Thyroid gland (tissue), 4 donors: ENCODE data around the gene SMIM24. TPM values are rescaled to one million over a fixed set of nuclear protein-coding genes. Genes with fewer than 3 reads are reported as not detected.

ENCODE experiments used
- DNase-seq, 2 donors: peaks; one replicate each; pipeline ENCODE4 v3.0.0-alpha.2; 2019
- H3K27ac ChIP-seq, 3 donors: fragments of 200-600 bp; sonication (generic); 1 replicate in 2 of 3; 2 replicates in 1 of 3; pipeline ENCODE4 v1.5.1; 2016 to 2019; ENCODE audit warnings: mild to moderate bottlenecking in 1 of 3, moderate library complexity in 1 of 3
- H3K27me3 ChIP-seq: fragments of 200-600 bp; sonication (generic); one replicate; pipeline ENCODE4 v1.5.1; 2019
- H3K36me3 ChIP-seq, 2 donors: fragments of 200-600 bp; sonication (generic); one replicate each; pipeline ENCODE4 v1.5.1; 2016 to 2019
- H3K4me1 ChIP-seq, 2 donors: fragments of 200-600 bp; sonication (generic); one replicate each; pipeline ENCODE4 v1.5.1; 2017 to 2019
- H3K4me3 ChIP-seq, 3 donors: fragments of 200-600 bp; sonication (generic); replicated peaks in 1 of 3; 1 replicate in 2 of 3; 2 replicates in 1 of 3; pipeline ENCODE4 v1.5.1; 2016; ENCODE audit warnings: mild to moderate bottlenecking in 1 of 3
- H3K9me3 ChIP-seq: fragments of 200-600 bp; sonication (generic); one replicate; pipeline ENCODE4 v1.5.1; 2017
- POLR2A ChIP-seq, 2 donors: fragments of 450-650 bp; IDR thresholded peaks; one replicate each; pipeline ENCODE4 v1.6.1; 2017; ENCODE audit warnings: antibody characterized with exemption in 2 of 2, mild to moderate bottlenecking in 2 of 2, moderate library complexity in 1 of 2
- WGBS, 2 donors: methylation state at CpG; one replicate each; pipeline ENCODE4 v1.1.5; 2017; 5-methylcytosine and 5-hydroxymethylcytosine counted together
- intact Hi-C: fragments of 100-400 bp; cut with DNase I; formaldehyde crosslinking; loops from one replicate; pipeline ENCODE4 v1.15.1; 2023
- total RNA-seq, 4 donors: library from RNA; depleted of rRNA; stranded (reverse); fragments of >200 nt; gene quantifications; one replicate each; pipeline ENCODE4 v1.2.3, GENCODE V29; 2016
- TF ChIP-seq, protein P1 (sequence below), 6 experiments: fragments of 200-600 bp in 3 of 6; fragments of 450-650 bp in 3 of 6; sonication (generic) in 3 of 6; IDR thresholded peaks; one replicate each; pipeline ENCODE4 v1.5.1; 2016 to 2019; ENCODE audit warnings: antibody characterized with exemption in 6 of 6, mild to moderate bottlenecking in 2 of 6, inconsistent platforms in 1 of 6, moderate library complexity in 1 of 6

SMIM24 gene
- total RNA-seq, 4 donors from 2014 or later, result not detected

DNA sequence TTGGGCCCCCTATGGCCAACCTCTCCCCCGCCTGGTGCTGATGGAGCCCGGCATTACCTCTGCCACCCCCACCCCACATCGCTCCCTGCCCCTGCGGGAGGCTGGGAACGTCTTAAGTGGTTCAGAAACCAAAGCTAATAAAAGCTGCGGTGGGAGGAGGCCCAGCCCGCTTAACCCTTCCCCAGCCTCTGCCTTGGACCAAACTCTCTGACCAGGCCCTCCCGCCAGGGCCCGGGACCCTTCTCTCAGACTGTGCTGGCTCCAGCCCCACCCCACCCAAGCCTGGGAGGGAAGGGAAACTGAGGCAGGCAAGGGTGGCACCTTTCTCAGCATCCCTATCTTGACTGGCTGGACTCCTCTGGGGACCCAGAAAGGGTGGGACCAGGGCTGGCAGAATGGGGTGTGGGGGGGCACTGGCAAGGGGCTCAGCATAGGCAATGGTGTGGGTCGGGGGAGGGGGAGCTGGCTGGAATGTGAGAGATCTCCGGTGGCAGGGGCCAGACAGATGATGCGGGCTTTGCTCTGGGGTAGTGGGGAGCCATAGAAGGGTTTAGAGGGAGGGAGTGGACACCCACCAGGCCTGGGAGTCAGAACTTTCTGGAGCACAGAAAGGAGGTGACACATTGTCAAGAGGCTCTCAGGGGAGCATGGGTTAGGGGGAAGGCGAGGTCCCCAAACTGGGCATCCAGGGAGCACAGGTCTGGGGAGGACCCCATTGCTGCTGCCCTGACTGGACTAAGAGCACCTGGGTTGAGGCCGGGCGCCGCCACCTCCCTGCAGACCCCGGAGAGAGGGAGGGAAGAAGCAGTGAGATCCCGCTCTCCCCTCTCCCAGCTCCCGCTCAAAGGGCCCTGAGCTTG, 21.9 kb downstream of the SMIM24 start:
- no peak for TF ChIP-seq POLR2A (IDR thresholded peaks at IDR 0.05)
- TF ChIP-seq, protein P1, sequence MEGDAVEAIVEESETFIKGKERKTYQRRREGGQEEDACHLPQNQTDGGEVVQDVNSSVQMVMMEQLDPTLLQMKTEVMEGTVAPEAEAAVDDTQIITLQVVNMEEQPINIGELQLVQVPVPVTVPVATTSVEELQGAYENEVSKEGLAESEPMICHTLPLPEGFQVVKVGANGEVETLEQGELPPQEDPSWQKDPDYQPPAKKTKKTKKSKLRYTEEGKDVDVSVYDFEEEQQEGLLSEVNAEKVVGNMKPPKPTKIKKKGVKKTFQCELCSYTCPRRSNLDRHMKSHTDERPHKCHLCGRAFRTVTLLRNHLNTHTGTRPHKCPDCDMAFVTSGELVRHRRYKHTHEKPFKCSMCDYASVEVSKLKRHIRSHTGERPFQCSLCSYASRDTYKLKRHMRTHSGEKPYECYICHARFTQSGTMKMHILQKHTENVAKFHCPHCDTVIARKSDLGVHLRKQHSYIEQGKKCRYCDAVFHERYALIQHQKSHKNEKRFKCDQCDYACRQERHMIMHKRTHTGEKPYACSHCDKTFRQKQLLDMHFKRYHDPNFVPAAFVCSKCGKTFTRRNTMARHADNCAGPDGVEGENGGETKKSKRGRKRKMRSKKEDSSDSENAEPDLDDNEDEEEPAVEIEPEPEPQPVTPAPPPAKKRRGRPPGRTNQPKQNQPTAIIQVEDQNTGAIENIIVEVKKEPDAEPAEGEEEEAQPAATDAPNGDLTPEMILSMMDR (IDR thresholded peaks at IDR 0.05), result no peak
- H3K27me3 ChIP-seq, result no peaks in the 10 kb centered on the region
- intact Hi-C loops, result no loop called here
- H3K4me1 ChIP-seq, result peaks cover 28 to 35% of the 10 kb centered on the region in 2 donors
- H3K27ac ChIP-seq, result peak overlapping the region in 2 of 3 donors; percentile 77 to 89
- 59 to 60% methylated on average over 14 to 19 of the region's 19 CpGs for WGBS, 2 donors
- no peaks in the 10 kb centered on the region for H3K9me3 ChIP-seq
- DNase-seq, result no peak
- peaks cover 37 to 45% of the 10 kb centered on the region in 2 donors for H3K36me3 ChIP-seq
- H3K4me3 ChIP-seq, result no peak overlapping the region

DNA sequence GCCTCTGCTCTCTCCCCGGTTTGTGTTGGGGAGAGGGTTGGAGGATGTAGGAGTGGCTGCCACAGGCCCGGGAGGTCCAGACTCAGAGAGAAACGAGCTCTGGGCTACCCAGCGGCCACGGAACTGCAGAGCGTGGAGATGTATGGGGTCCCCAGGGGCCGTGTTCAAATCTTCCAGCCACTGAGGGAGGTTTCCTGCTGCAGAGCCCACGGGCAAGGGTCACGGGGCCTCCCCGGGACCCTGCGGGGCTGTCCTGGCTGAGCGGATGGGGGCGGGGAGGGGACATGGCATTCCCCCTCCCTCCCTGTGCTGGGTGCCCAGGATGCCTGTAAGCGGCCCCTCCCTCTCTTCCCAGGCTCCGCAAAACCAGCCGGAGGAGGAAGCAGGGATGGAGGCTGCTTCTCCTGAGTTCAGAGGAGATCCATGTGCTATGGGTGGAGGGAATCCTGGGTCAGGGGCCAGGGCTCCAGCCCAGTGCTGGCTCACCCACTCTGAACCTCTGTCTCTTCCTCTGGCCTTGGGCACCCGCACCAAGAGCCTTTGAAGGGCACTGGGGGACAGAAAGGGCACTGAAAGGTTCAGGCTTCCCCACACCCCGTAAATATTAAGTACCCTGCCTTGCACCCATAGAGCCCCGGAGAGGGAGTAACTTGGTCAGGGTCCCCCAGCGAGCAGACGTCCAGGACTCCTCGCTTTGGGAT, 22.6 kb downstream of the SMIM24 start:
- no peak for DNase-seq
- Histone ChIP-seq H3K9me3 (no peaks in the 10 kb centered on the region), H3K27ac (peak overlapping the region; percentile 47 to 89 (median 77)), H3K27me3 (no peaks in the 10 kb centered on the region), H3K36me3 (peaks cover 38 to 45% of the 10 kb centered on the region in 2 donors), H3K4me1 (peaks cover 28 to 35% of the 10 kb centered on the region in 2 donors), H3K4me3 (no peak overlapping the region)
- TF ChIP-seq POLR2A (IDR thresholded peaks at IDR 0.05), result no peak
- TF ChIP-seq, protein P1 (IDR thresholded peaks at IDR 0.05), result no peak
- 50 to 57% methylated on average over 9 to 10 of the region's 22 CpGs for WGBS, 2 donors
- intact Hi-C loops, result no loop called here

DNA sequence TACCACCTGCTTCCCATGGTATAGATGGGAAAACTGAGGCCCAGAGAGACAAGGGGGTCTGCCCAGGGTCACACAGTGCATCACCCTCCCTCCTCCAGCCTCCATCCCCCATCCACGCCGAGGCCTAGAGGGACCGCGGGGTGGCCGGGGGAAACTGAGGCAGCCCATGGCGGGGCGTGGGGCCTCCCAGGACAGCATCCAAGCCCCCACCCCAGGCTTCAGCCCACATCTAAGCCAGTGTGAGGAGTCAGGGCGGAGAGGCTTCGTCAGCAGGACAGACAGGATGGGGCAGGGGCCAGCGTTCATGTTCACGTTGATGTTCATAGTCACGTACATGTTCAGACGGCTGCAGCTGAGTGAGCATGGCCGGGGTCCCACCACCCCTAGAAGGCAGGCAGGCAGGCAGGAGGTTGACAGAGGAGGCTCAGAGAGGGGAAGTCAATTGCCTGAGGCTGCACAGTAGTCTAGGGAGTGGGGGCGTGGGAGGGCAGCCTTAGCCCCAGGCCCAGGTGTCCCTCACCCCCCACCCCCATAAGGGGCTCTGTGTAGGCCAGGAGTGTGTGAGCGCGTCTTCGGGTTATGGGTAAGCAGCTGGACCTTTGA, 23.3 kb downstream of the SMIM24 start:
- Histone ChIP-seq H3K4me3 (no peak overlapping the region), H3K27ac (peak overlapping the region in 2 of 3 donors; percentile 77 to 89), H3K9me3 (no peaks in the 10 kb centered on the region), H3K27me3 (no peaks in the 10 kb centered on the region), H3K4me1 (peaks cover 28 to 35% of the 10 kb centered on the region in 2 donors), H3K36me3 (peaks cover 45 to 50% of the 10 kb centered on the region in 2 donors)
- WGBS, 2 donors, result 71 to 88% methylated on average over 13 to 17 of the region's 18 CpGs
- intact Hi-C loops, result no loop called here
- DNase-seq, result no peak
- TF ChIP-seq, protein P1 (IDR thresholded peaks at IDR 0.05), result no peak

DNA sequence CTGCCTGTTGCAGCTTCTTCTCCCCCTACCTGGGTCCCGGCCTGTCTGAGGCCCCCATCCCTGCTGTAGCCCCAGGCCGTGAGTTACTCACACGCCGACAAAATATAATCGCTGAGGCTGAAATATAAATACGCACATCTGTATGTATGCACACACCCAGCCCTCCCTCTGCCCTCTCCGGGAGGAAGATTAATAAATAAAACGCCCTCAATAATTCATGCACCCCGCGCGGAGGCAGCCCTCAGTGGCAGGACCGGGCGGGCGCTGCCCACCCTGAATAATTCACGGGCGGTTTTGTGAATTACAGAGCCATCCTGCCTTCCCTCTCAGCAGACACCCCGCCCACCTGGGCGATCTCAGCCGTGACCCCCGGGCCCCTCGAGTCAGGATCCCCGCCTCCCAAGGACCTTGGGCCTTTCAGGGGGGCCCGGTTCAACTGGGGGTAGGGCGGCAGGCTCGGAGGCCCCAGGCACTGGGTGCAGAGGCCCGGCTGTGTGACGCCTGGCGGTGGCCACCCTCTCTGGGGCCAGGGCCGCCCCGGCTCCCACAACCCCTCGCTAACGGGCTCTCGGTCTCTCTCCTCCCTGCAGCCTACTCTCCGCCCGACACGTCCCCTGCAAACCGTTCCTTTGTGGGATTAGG, 24.2 kb downstream of the SMIM24 start:
- Histone ChIP-seq H3K36me3 (peaks cover 45 to 51% of the 10 kb centered on the region in 2 donors), H3K9me3 (no peaks in the 10 kb centered on the region), H3K27ac (peak overlapping the region in 1 of 3 donors; percentile 77), H3K4me3 (no peak overlapping the region), H3K27me3 (no peaks in the 10 kb centered on the region), H3K4me1 (peaks cover 28 to 40% of the 10 kb centered on the region in 2 donors)
- 89% methylated on average over 19 to 33 of the region's 37 CpGs for whole genome bisulfite sequencing, 2 donors
- intact Hi-C loops, result no loop called here
- TF ChIP-seq POLR2A (IDR thresholded peaks at IDR 0.05), result no peak
- TF ChIP-seq, protein P1 (IDR thresholded peaks at IDR 0.05), result no peak
- DNase-seq, result no peak
